GM12865 (cell line): ENCODE measurements around the gene SLC6A11.

Source experiments
- DNase-seq: peaks from one replicate; pipeline ENCODE4 v3.0.0; 2010; ENCODE audit warnings: low read depth
- H3K4me3 ChIP-seq: 2 replicates; pipeline ENCODE4 v1.5.1; 2011; ENCODE audit warnings: mild to moderate bottlenecking, low read depth, low read length, control low read depth
- CTCF ChIP-seq: IDR thresholded peaks from 2 replicates; pipeline ENCODE4 v1.5.1; 2011; ENCODE audit warnings: low read length, control low read depth, low read depth, inconsistent platforms; ENCODE audit not compliant: insufficient read depth; ENCODE audit errors: missing control alignments

Gene SLC6A11

GRCh38 chr3:10952525-10952924 is 136.5 kb downstream of the SLC6A11 start:
- DNase-seq, result no peak
- TF ChIP-seq CTCF, result no peak

GRCh38 chr3:10954740-10955139 is 138.7 kb downstream of the SLC6A11 start:
- no peak for TF ChIP-seq CTCF
- H3K4me3 ChIP-seq, result no peak overlapping the region
- no peak for DNase-seq

More at GRCh38 chr3:10952525-10952924, 136.5 kb downstream of the SLC6A11 start:
- H3K4me3 ChIP-seq, result no peak overlapping the region

GRCh38 chr3:10955711-10956453 is 139.9 kb downstream of the SLC6A11 start:
- no peak for TF ChIP-seq CTCF
- no peak overlapping the region for H3K4me3 ChIP-seq
- DNase-seq, result no peak

- no peak overlapping the region for H3K4me3 ChIP-seq
- TF ChIP-seq CTCF, result no peak
- no peak for DNase-seq
Observed at GRCh38 chr3:10956531-10956930, 140.5 kb downstream of the SLC6A11 start.

- no peak for TF ChIP-seq CTCF
- H3K4me3 ChIP-seq, result no peak overlapping the region
- no peak for DNase-seq
Observed at GRCh38 chr3:10956986-10957385, 141.0 kb downstream of the SLC6A11 start.

GRCh38 chr3:10957976-10958749 is 142.1 kb downstream of the SLC6A11 start:
- H3K4me3 ChIP-seq, result no peak overlapping the region
- DNase-seq, result no peak
- no peak for TF ChIP-seq CTCF
